HG02973 (cell line): ENCODE data around the gene MIGA1.
"Not testable (repeated sequence)": the region's sequence is repeated elsewhere in the genome, so short reads cannot be mapped to it uniquely, and the experiment has no call there.

Experiments used
- ATAC-seq: cut with Tn5 transposase; IDR thresholded peaks from one replicate; pipeline ENCODE4 v1.9.1; 2021; ENCODE audit warnings: moderate library complexity; ENCODE audit not compliant: unreplicated experiment

Gene MIGA1

DNA sequence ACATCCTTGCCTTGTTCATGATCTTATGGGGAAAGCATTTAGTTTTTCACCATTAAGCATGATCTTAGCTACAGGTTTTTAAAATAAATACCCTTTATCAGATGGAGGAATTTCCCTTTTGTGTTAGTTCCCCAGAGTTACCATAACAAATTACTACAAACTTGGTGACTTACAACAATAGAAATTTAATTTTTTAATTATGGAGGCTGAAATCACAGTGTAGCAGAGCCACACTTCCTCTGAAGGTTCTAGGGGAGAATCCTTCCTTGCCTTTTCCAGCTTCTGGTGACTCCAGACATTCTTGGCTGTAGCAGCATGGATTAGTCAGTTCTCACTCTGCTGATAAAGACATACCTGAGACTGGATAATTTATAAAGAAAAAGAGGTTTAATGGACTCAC lies 18.5 kb downstream of the MIGA1 start:
- ATAC-seq = no peak

DNA sequence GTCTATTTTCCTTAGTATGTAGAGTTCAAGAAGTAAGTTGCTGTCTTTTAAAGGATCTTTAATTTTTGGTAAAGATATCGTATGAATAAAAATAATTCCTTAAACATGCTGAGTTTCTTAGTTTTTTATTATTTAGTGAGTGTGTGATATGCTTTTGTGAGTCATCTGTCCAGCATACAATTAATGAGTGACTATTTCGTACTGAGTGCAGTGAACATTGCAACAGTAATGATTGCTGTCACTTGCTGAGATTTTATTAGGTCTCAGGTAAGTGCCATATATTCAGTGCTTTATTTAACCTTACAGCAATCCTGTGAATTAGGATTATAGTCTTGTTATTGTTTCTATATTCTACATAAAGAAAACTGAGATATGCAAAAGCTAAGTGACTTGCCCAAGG lies 22.6 kb downstream of the MIGA1 start:
- ATAC-seq = no peak

DNA sequence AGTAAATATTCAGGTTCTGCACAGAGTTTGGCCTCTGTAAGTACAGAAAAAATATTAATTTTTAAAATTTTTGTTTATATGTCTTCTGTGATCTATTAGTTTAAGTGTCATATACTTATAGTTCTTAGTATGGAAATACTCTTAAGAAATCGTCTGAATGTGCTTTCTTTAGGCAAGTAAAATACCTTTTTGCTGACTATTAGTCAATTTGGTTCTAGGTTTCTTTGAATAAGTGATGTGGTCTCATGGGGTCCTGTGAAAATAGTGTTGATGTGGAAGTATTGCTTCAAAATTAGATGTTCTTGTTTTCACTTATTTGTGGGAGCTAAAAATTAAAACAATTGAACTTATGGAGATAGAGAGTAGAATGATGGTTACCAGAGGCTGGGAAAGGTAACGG lies 23.9 kb downstream of the MIGA1 start:
- ATAC-seq = no peak

DNA sequence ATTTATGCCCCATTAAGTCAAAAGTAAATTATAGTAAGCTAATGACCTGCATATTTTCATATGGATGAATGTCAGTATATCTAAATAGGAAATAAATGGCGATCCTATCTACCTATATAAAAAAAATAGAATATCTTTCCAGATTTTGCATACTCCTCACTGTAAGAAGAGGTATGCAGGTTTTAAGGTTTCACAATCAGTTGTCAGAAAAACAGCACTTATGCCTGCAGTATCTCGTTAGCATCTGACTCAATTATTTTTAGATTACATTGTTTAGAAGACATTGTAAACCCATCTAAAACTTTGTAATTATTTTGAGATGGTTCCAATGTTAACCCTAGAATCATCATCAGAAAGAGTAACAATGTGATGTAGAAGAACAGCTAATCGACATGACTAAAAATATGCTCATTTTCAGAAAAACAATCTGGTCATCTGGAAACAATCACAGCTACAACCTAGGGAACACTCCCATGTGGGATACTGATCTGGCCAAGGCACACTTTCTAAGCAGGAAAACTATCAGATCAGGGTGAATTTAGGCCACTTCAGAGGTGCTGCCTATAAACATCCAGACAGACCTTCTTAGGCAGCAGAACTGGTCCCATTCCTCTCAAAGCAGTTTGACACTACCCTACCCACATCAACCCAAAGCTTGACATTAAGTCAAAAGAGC lies 30.5 kb downstream of the MIGA1 start:
- ATAC-seq = not testable (repeated sequence)

- ATAC-seq = not testable (repeated sequence)
Measured at GRCh38 chr1:77811589-77811988, 32.1 kb downstream of the MIGA1 start.

DNA sequence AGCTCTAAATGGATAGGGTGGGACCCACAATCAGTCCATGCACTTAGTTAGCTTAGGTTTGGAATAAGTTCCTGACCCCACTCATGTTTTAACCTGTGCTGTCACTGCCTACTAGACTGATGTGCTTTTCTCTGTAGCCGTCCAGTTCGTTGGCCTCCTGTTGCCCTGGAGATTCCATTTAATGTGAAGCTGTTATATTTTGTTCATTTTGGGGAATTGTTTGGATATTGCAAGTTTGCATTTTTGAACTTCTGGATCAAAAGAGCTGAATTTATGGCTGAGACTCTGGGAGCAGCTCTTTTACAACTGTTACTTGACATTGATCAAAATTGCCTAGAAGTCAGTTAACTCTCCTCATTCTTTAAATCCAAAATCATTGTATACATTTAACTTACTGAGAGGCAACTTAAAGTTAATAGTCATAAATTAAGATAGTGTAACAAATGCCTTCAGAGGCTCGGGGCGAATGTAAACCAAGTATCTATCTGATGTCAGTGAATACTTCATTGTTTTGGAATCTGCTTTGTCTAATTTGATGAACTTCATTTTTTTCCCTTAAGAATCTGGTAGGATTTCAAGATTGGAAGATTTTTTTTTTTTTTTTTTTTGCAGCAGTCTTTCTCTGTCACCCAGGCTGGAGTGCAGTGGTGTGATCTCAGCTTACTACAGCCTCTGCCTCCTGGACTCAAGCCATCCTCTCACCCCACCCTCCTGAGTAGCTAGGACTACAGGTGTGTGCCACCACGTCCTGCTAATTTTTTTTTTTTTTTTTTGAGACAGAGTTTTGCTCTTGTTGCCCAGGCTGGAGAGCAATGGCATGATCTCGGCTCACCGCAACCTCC lies 38.1 kb downstream of the MIGA1 start:
- ATAC-seq = no peak

DNA sequence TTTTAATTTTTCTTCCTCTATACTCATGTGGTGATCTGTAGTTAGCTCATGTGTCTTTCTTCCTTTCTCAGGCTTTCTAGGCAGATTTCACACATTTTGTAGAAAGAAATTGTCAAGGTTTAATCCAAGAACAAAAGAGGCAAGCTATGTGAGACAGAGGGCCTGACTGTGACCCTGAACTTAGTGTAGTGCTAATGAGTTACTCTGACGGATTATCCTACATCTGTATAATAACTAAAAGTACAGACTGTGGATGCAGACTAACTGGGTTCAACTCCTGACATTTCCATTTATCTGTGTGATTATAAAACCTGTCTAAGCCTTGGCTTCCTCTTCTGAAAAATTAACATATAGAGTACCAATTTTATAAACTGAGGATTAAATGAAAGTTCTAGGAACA lies 40.7 kb downstream of the MIGA1 start:
- no peak for ATAC-seq

- no peak for ATAC-seq
Measured at GRCh38 chr1:77824079-77824478, 44.6 kb downstream of the MIGA1 start.

DNA sequence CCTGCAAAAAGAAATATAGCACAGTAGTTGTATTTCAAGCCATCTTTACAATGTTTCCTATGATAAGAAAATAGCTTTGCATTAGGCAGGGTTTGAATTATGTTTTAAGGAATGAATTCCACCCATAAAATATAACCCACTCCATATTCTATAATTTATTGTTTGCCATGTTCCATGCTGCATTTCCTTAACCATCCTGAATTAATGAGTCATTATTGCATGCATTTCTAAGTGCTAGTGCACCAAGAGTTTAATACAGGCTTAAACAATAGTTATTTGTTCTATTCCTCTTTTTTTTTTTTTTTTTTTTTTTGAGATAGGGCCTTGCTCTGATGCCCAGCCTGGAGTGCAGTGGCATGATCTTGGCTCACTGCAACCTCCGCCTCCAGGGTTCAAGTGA lies 45.2 kb downstream of the MIGA1 start:
- no peak for ATAC-seq

GRCh38 chr1:77825131-77825709 lies 45.8 kb downstream of the MIGA1 start:
- ATAC-seq = no peak

- not testable (repeated sequence) for ATAC-seq
Measured at GRCh38 chr1:77826851-77827250, 47.4 kb downstream of the MIGA1 start.

DNA sequence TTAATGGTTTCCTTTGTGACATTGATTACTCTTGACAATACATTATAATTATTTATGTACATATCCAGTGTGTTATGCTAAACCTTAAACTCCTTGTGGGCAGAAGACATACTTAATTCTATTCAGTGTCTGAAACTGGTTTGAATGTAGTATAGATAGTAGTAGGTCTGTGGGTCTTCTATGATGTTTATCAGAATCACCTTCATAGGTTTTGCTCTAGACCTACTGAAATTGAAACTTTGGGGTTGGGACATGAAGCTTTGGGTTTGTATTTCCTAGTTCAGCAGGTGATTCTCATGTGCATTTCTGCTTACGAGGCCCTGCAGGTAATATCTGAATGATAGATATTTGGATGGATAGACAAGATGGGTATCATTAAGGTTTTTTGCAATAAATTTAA lies 48.6 kb downstream of the MIGA1 start:
- no peak for ATAC-seq

DNA sequence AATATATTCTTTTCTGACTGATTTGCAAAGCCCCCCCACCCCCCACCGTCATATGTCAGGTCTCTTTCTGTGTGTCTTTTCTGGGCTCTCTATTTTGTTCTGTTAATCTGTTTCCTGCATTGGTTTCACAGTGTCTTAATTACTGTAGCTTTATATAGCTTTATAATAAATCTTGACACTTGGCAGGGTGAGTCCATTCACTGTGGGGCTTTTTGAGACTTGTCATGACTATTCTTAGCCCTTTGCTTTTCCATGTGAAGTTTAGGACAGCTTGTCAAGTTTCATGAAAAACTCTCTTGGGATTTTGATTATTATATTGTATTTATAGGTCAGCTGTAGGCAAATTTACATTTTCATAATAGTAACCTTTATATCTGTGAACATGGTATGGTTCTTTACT lies 50.4 kb downstream of the MIGA1 start:
- ATAC-seq = no peak

GRCh38 chr1:77830946-77831345 lies 51.5 kb downstream of the MIGA1 start:
- no peak for ATAC-seq

GRCh38 chr1:77831566-77831965 lies 52.1 kb downstream of the MIGA1 start:
- ATAC-seq = no peak

- ATAC-seq = no peak
Measured at GRCh38 chr1:77831976-77832711, 52.7 kb downstream of the MIGA1 start.

- no peak for ATAC-seq
Measured at GRCh38 chr1:77832901-77833300, 53.5 kb downstream of the MIGA1 start.

- no peak for ATAC-seq
Measured at GRCh38 chr1:77833521-77834100, 54.2 kb downstream of the MIGA1 start.

GRCh38 chr1:77834771-77835334 lies 55.4 kb downstream of the MIGA1 start:
- no peak for ATAC-seq

GRCh38 chr1:77841574-77841973 lies 62.1 kb downstream of the MIGA1 start:
- ATAC-seq = no peak

GRCh38 chr1:77845951-77846350 lies 66.5 kb downstream of the MIGA1 start:
- ATAC-seq = no peak
